Adrenal gland (tissue), 12 donors: ENCODE measurements around the gene OGDH. TPM values are rescaled to one million over a fixed set of nuclear protein-coding genes. Genes with fewer than 3 reads are reported as not detected.

ENCODE experiments used
- DNase-seq, 7 donors: peaks; one replicate each; pipeline ENCODE4 v3.0.0-alpha.2; 2019 to 2020
- H3K27ac ChIP-seq, 5 donors: fragments of 200-600 bp; sonication (generic) in 4 of 5; 1 replicate in 3 of 5; 2 replicates in 2 of 5; pipeline versions ENCODE4 v1.5.1 to v1.8.0; 2016 to 2020; ENCODE audit warnings: mild to moderate bottlenecking in 1 of 5
- H3K27me3 ChIP-seq: fragments of 200-600 bp; 2 replicates; pipeline ENCODE4 v1.8.0; 2021
- H3K36me3 ChIP-seq, 2 donors: fragments of 200-600 bp; replicated peaks in 1 of 2; 1 replicate in 1 of 2; 2 replicates in 1 of 2; pipeline versions ENCODE4 v1.5.1 to v1.8.0; 2018 to 2022
- H3K4me1 ChIP-seq, 2 donors: fragments of 200-600 bp; replicated peaks in 1 of 2; 1 replicate in 1 of 2; 2 replicates in 1 of 2; pipeline versions ENCODE4 v1.5.1 to v1.8.0; 2018 to 2021
- H3K4me3 ChIP-seq, 4 donors: fragments of 200-600 bp; sonication (generic) in 3 of 4; one replicate each; pipeline ENCODE4 v1.5.1; 2016 to 2018
- H3K9me3 ChIP-seq, 3 donors: fragments of 200-600 bp; sonication (generic) in 1 of 3; replicated peaks in 1 of 3; 1 replicate in 2 of 3; 2 replicates in 1 of 3; pipeline versions ENCODE4 v1.5.1 to v1.8.0; 2016 to 2021
- CTCF ChIP-seq, 6 experiments: fragments of 450-650 bp in 4 of 6; fragments of 200-600 bp in 2 of 6; sonication (generic) in 1 of 6; IDR thresholded peaks; 1 replicate in 5 of 6; 2 replicates in 1 of 6; pipeline versions ENCODE4 v1.5.1 to v1.8.0; 2016 to 2021; ENCODE audit warnings: antibody characterized with exemption in 6 of 6, mild to moderate bottlenecking in 2 of 6, moderate library complexity in 1 of 6
- POLR2A ChIP-seq, 2 donors: fragments of 450-650 bp; IDR thresholded peaks; one replicate each; pipeline ENCODE4 v1.6.1; 2017; ENCODE audit warnings: antibody characterized with exemption in 2 of 2, mild to moderate bottlenecking in 2 of 2, moderate library complexity in 1 of 2
- WGBS, 4 donors: extraction: QIAGEN DNeasy Blood & Tissue Kit in 2 of 4; methylation state at CpG; one replicate each; pipeline versions ENCODE4 v1.1.5 to v1.1.7; 2013 to 2017; 5-methylcytosine and 5-hydroxymethylcytosine counted together
- intact Hi-C, 2 donors: fragments of 100-400 bp; cut with DNase I; formaldehyde crosslinking; loops; one replicate each; pipeline versions ENCODE4 v1.14.1 to v1.15.0; 2022 to 2023
- polyA plus RNA-seq, 3 donors: library from polyadenylated mRNA; stranded (reverse); fragments of 200-250 nt in 2 of 3; fragments of 350-450 nt in 1 of 3; fragmentation: Illumina TruSeq in 1 of 3; extraction: RNeasy Lipid Tissue Mini Kit (QIAGEN cat#74804) in 1 of 3; gene quantifications; one replicate each; pipeline ENCODE4 v1.2.3, GENCODE V29; 2013 to 2014
- total RNA-seq, 9 donors: library from RNA; depleted of rRNA in 4 of 9; stranded (reverse); fragments of >200 nt in 4 of 9; fragments of 120-200 nt in 1 of 9; fragmentation: NEBNext Ultra II Directional in 1 of 9; extraction: Animal tissue kit (Norgen Biotek cat#: 25700) in 1 of 9; gene quantifications; one replicate each; pipeline versions ENCODE4 v1.1.0 to v1.2.4, GENCODE V29; 2013 to 2023
- donor health status: healthy with polysubstance abuse.
- donor health status: Bipolar disorder and iron deficiency.
- donor health status: DM: yes; HTN: yes; CAD: no.
- donor health status: DM: no; HTN: no; CAD: no.
- donor health status: DM: no; HTN: no; CAD: no.
- donor health status: DM: yes; HTN: yes; CAD: no.

The OGDH gene
- total and polyA plus RNA-seq, 12 donors = 46.0 to 284 (median 144) TPM

DNA sequence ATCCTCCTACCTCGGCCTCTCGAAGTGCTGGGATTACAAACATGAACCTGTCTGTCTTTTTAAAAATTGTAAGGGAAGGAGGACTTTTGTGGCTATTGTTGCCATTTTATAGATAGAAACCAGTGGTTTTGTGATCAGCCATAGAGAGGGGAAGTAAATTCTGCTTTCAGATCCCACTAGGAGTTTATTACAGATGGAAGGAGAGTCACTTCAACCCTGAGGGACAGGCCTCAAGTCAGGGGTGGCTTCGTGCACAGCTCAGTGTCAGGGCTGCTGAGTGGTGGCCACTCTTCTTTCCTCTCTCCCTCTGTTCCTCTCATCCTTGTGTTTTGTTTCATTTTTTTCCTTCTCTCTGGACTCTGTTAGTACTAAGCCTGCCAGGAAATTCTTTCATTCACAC is 60.8 kb downstream of the OGDH start:
- Histone ChIP-seq H3K27ac (no peak overlapping the region), H3K4me3 (no peak overlapping the region), H3K9me3 (no peaks in the 10 kb centered on the region), H3K27me3 (no peaks in the 10 kb centered on the region), H3K36me3 (peaks cover 0 to 21% of the 10 kb centered on the region in 2 donors), H3K4me1 (peaks cover 3 to 7% of the 10 kb centered on the region in 2 donors)
- WGBS, 4 donors = 89 to 95% (median 89%) methylated on average over 3 of the region's 3 CpGs
- DNase-seq = peak in 1 of 7 donors; percentile 4
- intact Hi-C loops = no loop called here
- TF ChIP-seq CTCF (IDR thresholded peaks at IDR 0.05) (no peak), POLR2A (IDR thresholded peaks at IDR 0.05) (no peak)

DNA sequence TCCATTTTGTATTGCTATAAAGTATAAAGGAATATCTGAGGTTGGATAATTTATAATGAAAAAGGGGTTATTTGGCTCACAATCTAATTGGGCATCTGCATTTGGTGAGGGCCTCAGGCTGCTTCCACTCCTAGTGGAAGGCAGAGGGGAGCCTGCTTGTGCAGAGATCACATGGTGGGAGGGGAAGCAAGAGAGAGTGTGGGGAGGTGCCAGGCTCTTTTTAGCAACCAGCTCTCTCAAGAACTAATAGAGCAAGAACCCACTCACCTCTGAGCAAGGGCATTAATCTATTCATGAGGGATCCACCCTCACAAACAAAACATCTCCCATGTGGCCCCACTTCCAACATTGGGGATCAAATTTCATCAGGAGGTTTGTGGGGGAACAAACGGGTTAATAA is 64.6 kb downstream of the OGDH start:
- intact Hi-C loops = no loop called here
- H3K27me3 ChIP-seq = no peaks in the 10 kb centered on the region
- H3K27ac ChIP-seq = no peak overlapping the region

GRCh38 chr7:44673324-44673723 is 66.9 kb downstream of the OGDH start:
- intact Hi-C loops = no loop called here
- WGBS, 4 donors = 97 to 100% (median 100%) methylated on average over 2 of the region's 2 CpGs

More for the DNA sequence above, 64.6 kb downstream of the OGDH start:
- H3K4me3 ChIP-seq = no peak overlapping the region
- peaks cover 0 to 50% of the 10 kb centered on the region in 2 donors for H3K36me3 ChIP-seq
- no peaks in the 10 kb centered on the region for H3K9me3 ChIP-seq
- TF ChIP-seq CTCF (IDR thresholded peaks at IDR 0.05) (no peak), POLR2A (IDR thresholded peaks at IDR 0.05) (no peak)
- DNase-seq = peak in 2 of 7 donors; percentile 4 to 13
- H3K4me1 ChIP-seq = peaks cover 3 to 7% of the 10 kb centered on the region in 2 donors
- 64 to 95% (median 86%) methylated on average over 1 of the region's 1 CpG for WGBS, 4 donors

GRCh38 chr7:44673771-44674170 is 67.3 kb downstream of the OGDH start:
- no peak for TF ChIP-seq CTCF (IDR thresholded peaks at IDR 0.05)
- H3K4me3 ChIP-seq = no peak overlapping the region
- H3K27me3 ChIP-seq = no peaks in the 10 kb centered on the region
- intact Hi-C loops = no loop called here
- no peak overlapping the region for H3K27ac ChIP-seq
- H3K36me3 ChIP-seq = peaks cover 0 to 32% of the 10 kb centered on the region in 2 donors
- peak in 4 of 7 donors; percentile 13 to 49 (median 18) for DNase-seq
- peaks cover 11% of the 10 kb centered on the region in 2 donors for H3K4me1 ChIP-seq
- H3K9me3 ChIP-seq = no peaks in the 10 kb centered on the region
- 90 to 94% (median 92%) methylated on average over 2 to 6 of the region's 6 CpGs for WGBS, 4 donors

More at GRCh38 chr7:44673324-44673723, 66.9 kb downstream of the OGDH start:
- Histone ChIP-seq H3K4me3 (no peak overlapping the region), H3K27me3 (no peaks in the 10 kb centered on the region), H3K9me3 (no peaks in the 10 kb centered on the region), H3K4me1 (peaks cover 6% of the 10 kb centered on the region in 2 donors), H3K27ac (no peak overlapping the region), H3K36me3 (peaks cover 0 to 35% of the 10 kb centered on the region in 2 donors)
- no peak for TF ChIP-seq POLR2A (IDR thresholded peaks at IDR 0.05)
- TF ChIP-seq CTCF (IDR thresholded peaks at IDR 0.05) = no peak
- peak in 3 of 7 donors; percentile 3 to 41 (median 12) for DNase-seq
